ENCODE results near the gene C3orf62.

C3orf62 gene

DNA sequence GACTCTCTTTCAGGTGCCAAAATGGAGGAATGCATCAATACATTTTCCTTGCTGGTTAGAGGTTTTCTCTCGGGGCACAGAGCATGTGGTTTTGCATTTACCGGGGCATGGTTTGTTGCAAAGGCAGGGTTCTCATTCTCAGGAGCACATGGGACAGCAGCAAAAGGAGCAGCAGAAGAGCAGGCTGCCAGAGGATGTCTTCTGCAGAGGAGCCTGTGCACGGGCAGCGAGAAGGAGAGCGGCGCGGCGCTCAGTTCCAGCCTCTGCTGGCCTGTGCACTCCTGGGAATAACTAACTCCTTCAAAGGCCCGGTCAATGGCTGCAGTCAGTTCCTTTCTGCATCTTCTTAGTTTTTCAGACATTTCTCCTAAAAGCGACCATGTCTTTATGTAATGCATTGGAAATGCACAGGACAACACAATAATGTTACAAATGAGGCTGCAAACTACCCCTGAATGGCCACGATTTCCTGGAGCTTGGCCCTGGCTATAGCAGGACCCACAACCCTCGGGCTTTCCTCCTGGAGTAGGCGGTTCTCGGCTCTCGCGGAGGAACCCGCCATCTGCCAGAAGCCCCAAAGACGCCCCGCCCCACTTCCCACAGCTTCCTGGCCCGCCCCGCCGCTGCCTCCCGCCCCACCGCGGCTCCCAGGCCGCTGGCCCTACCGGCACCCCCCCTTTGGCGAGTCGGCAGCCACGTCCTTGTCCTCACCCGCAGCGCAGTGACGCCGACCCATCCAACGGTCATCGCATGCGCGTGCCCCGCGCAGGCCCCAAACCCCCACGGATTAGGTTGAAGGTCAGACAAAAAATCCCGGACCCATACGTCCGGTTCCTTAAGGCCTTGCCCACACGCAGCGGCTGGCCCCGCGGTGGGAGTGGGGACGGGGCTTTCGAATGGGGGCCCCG lies at the start of gene C3orf62:
TSS of gene C3orf62 (minus strand) at position 758 of the 908 bp plus-strand sequence. CDS start at position 398, 360 bp downstream.
- peak; percentile 95 for DNase-seq

GRCh38 chr3:49324768-49325167 lies 47.7 kb upstream of the C3orf62 start:
- no peak for DNase-seq

- no peak for DNase-seq
Measured at GRCh38 chr3:49316696-49317457, 39.8 kb upstream of the C3orf62 start.

DNA sequence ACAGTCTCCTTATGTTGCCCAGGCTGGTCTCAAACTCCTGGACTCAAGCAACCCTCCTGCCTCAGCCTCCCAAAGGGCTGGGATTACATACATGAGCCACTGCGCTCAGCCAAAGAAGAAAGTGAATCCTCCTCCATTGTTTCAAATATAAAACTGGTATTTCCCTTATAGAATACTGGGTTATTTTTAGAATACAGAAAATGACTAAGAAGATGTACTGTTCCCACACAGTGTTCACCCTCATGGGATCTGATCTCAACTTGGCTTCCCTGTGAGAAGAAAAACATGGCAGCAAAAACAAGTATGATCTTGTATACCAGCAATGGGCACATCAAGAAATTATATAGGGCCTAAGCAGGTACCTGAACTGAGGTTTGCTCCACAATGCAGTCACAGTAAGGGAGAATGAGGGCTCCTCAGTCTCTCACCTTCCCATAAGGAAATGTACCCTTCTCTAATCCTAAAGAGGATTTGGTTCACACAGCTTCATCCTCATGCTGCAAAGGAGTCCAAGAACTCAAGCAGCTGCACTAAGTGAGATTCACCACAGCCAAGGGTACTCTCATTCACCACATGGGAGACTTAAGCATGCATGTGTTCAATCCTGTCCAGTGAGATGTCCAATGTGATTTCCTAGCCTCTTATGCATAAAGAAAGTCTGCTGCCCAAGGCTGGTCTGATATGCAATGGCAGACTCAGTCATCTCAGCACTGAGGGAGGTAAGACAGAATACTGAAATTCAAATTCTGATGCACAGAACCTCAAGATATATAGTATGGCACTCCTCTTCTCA lies 37.1 kb upstream of the C3orf62 start:
- DNase-seq = no peak

DNA sequence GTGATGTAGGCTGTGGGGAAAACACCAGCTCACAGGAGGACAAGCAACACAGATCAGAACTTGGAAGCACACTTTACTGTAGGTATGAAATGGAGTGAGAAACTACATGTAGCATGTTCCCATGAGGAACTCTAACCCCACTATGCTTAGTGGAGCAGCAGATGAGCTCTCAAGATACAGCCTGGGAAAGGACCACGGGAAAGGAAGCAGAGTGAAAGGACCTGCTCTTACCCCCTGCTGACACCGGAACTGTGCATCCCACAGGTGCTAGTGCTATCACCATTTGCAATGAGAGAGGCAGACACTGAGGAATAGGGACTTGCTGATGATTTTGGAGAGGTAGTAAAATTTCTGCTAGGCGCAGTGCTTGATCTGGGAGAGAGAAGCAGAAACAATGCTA lies 34.3 kb upstream of the C3orf62 start:
- DNase-seq = no peak

GRCh38 chr3:49310677-49311076 lies 33.6 kb upstream of the C3orf62 start:
- no peak for DNase-seq

GRCh38 chr3:49305608-49306007 lies 28.6 kb upstream of the C3orf62 start:
- DNase-seq = no peak

- no peak for DNase-seq
Measured at GRCh38 chr3:49302613-49303012, 25.6 kb upstream of the C3orf62 start.

GRCh38 chr3:49300595-49300994 lies 23.6 kb upstream of the C3orf62 start:
- no peak for DNase-seq

GRCh38 chr3:49298511-49298910 lies 21.5 kb upstream of the C3orf62 start:
- DNase-seq = no peak

DNA sequence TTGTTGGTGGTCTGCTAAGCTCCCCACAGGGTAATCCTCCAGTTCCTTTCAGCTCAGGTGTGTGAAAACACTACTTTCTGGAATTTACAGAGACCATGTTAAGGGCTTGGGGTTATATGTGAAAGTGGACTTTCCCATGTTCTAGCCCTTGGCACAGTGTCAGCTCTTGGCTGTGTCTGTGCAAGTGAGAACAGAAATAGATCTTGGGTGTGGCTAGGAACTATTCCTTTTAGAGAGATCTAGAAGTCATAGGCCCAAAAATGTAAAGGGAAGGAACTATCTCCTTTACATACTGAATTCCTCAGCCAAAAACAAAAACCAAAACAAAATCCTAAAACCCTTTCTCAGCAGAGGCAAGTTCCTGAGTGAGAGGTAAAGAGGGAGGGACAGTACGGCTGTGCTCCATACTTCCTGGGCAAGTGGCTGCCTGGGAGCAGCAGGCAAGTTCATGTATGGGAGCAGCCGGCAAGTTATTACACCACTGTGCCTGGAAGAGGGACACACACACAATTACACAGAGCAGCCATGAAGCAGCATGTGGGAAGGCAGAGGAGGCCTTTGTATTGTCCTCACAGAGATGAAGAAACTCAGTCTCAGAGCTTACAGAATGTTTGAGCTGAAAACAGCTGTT lies 19.9 kb upstream of the C3orf62 start:
- DNase-seq = no peak

DNA sequence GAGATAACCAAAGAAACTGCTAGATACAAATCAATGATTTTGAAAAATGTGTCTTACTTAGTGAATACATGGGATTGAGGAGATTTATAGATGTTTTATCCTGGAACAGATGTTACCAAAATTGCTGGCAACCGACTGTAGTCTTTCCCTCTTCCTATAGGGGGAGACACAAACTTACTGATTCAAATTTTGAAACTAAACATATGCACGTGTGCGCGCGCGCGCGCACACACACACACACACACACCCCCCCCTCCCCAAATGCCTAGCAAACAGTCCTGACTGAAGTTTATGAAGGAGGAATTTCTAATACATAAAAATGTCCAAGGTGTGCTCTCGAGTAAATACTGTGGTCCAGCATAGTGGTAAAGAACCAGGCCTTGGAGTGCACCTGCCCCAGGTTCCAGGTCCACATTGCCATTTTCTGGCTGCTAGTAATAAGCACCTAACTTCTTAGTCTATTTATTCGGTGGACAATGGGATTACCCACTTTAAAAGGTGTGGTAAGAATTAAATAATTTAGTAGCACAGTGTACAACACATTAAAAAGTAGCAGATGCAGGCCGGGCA lies 18.5 kb upstream of the C3orf62 start:
- DNase-seq = no peak

- DNase-seq = no peak
Measured at GRCh38 chr3:49294343-49294742, 17.3 kb upstream of the C3orf62 start.

DNA sequence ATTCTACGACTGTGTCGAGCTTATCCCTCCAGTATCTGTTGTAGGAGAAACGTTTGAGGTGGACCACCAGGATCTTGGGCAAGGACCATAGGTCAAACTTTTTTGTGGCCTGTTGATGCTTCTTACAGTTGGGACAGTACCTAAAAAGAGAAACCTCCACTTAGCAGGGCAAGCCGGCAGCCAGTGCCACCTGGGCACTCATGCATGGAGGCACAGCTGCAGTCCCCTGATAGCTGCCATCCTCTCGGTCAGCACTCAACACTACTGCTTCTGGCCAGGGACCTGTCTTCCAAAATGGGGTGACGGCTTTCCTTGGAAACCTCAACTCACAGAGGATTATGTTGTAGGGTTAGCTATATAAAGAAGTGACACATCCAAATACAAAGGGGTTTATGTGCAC lies 7.0 kb upstream of the C3orf62 start:
- DNase-seq = no peak

- DNase-seq = no peak
Measured at GRCh38 chr3:49279376-49279775, 2.3 kb upstream of the C3orf62 start.

- DNase-seq = no peak
Measured at GRCh38 chr3:49278548-49278947, 1.5 kb upstream of the C3orf62 start.

DNA sequence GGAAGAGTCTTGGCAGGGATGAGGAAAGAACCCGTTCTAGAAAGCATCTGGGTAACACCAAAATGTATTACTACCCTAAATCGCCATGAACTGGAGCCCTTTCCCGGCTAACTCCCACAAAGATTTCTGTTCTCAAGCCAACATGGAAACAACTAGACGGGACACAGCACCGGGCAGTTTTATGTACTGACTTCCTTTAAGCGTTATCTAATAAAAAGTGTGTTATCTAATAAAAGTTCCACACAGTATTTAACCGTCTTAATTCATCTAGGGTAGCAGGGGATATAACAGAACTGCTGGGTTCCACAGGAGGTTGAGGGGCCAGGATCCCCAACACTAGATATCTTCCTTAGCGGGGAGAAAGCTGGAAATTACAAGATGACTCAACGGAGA lies 347 bp upstream of the C3orf62 start:
- DNase-seq = no peak

DNA sequence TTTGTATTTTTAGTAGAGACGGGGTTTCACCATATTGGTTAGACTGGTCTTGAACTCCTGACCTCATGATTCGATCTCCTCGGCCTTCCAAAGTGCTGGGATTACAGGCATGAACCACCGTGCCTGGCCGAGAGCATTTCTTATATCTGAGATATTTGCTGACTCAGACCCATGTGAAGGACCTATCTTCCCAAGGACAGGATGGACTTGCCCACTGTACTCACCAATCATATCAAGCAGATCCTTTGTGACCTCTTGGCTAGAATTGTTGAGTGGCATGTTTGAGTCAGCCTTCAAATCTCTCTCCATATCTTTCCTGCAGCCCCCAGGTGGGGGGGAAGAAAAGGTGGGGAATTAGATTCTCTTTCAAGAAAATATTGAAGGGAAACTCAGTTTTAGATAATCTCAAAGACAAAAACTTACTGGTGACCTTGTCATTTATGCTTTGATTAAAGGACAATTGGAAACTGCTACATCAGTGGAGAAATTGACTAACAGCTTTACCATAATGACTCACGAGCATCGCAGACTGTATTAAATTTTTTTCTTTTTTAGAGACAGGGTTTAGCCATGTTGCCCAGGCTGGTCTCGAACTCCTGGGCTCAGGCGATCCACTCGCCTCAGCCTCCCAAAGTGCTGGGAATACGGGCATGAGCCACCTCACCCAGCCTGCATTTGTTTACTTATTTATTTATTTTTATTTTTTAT lies 3.1 kb downstream of the C3orf62 start:
- DNase-seq = no peak

DNA sequence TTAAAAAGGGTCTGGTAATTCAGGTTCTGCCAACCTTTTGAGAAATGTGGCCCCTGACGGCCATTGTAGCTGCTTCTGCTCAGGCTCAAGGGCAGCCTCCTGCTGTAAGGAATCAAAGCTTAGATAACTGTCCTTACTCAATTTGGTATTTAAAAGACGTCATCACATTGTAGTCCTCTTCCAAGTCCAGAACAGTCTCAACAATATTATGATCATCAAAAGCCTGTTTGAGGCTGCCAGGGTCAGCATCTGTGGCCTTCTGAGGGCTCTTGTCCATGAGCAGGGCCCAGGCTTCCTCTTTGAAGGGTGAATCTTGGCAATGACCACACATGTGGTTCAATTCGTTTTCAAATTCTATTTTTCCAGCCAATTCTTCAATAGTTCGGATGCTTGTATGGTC lies 6.0 kb downstream of the C3orf62 start:
- DNase-seq = no peak

DNA sequence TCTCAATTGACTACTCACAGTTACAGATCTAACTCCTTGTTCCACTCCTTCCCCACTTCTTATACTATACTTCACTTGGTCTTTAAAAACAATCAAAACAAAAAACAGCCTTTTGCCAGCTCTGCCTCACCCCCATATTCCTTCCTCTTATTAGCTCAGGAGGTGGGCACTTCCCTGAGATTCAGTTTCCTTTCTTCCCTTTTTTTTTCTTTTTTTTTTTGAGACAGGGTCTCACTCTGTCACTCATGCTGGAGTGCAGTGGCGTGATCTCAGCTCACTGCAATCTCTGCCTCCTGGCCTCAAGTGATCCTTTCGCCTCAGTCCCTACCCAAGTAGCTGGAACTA lies 6.9 kb downstream of the C3orf62 start:
- DNase-seq = no peak

DNA sequence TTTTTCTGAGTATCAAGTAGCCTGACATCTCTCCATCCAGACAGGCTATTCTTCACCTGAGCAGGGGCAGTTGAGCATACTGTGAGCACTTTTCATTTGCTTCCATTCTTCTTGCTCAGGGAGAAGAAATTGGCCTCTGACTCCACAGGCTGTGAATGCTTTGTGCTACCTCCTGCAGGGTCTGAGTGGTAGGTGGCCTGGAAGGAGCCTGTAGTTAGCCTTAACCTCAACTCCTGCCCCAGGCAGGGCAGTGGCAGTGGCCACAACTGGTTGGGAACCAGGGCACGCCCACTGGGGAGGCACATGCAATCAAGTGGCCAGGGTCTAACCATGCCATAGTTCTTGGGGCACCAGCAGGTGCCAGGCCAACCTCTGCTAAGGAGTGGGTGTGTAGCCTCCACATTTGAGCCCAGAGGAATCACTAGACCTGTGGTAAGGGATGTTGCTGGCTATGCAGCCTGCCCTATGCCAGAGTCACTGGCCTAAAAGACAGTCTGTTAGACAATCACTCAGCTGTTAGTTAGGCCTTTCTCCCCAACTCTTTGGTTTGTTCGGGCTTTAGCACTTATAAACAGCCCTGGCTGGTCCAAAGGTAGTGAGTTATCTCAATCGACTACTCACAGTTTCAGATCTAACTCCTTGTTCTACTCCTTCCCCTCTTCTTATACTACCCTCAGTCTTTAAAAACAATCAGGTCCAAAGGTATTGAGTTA lies 7.4 kb downstream of the C3orf62 start:
- DNase-seq = no peak

All from femur (tissue), 1 donor.